A549 (cell line): ENCODE measurements around the gene ARHGEF3.
A peak's percentile ranks its signal among the peaks of the same experiment; 100 is the strongest.

Source experiments
- EP300 ChIP-seq, 2 experiments: fragments of >200 bp; sonication (Bioruptor Twin); formaldehyde crosslinking; IDR thresholded peaks; 2 replicates in 1 of 2; 3 replicates in 1 of 2; pipeline ENCODE4 v1.6.1; 2016 to 2017
- POLR2A ChIP-seq: IDR thresholded peaks from 2 replicates; pipeline ENCODE4 v1.6.1; 2012; ENCODE audit warnings: mild to moderate bottlenecking, low read length
- SMC3 ChIP-seq: fragments of >200 bp; sonication (Bioruptor Twin); formaldehyde crosslinking; IDR thresholded peaks from 3 replicates; pipeline ENCODE4 v1.6.1; 2018; ENCODE audit warnings: inconsistent platforms

DNA sequence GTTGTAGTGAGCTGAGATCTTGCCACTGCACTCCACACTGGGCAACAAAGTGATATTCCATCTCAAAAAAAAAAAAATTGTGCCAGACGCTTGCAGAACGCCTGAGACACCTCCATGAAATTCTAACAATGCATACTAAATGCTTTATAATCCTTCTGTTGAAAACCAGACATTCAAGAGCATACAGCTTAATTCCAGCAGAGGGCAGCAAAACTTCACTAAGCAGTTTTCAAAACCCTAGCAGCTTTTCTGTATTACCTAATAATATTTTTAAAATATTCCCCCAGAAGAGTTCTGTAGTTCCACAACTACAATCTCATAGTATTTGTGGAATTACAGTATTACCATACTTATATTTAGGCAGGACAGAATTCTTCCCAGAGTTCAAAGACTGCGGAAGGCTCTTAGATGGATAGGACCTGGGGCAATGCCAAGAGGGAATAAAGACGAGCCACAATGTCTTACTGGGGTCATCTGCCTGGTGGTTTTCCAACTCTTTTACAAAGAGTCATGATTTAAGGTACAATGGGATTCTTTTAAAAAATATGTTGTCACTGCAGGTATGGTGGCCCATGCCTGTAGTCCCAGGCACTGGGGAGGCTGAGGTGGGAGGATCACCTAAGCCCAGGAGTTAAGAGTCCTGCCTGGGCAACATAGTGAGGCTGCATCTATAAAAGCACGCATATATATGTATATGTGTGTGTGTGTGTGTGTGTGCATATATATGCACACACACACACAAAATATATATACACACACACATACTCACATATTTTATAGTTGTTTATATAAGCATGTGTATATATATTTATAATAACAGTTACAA lies 99.0 kb downstream of the ARHGEF3 start:
- TF ChIP-seq EP300 (IDR thresholded peaks at IDR 0.05) (no peak), POLR2A (no peak), SMC3 (peak; percentile 90)
